ENCODE measurements around the gene ANKDD1A. TPM values are rescaled to one million over a fixed set of nuclear protein-coding genes. Genes with fewer than 3 reads are reported as not detected.
A peak's percentile ranks its signal among the peaks of the same experiment; 100 is the strongest.

Gene ANKDD1A
- total and polyA plus RNA-seq, 4 donors: 2.3 to 6.8 (median 4.2) TPM

- WGBS, 2 donors: 62 to 75% methylated on average over 3 of the region's 3 CpGs
- no peak for TF ChIP-seq CTCF (IDR thresholded peaks at IDR 0.05; ENCODE audit: control extremely low read depth, extremely low read depth)
- no peak overlapping the region for H3K4me3 ChIP-seq
- no peak overlapping the region for H3K27ac ChIP-seq (ENCODE audit: low read depth in 1 of 2, low read length in 1 of 2)
- ATAC-seq (ENCODE audit: insufficient read depth, low FRiP score) (no peak), DNase-seq (peak in 1 of 3 donors; percentile 14)
- peaks cover 0 to 30% (median 5%) of the 10 kb centered on the region in 5 donors for H3K4me1 ChIP-seq (ENCODE audit: control insufficient read depth in 5 of 5, insufficient read depth in 5 of 5, low read length in 5 of 5)
- no peaks in the 10 kb centered on the region for H3K27me3 ChIP-seq (ENCODE audit: control insufficient read depth in 3 of 3, insufficient read depth in 3 of 3, low read length in 2 of 3)
- peaks cover 0 to 1% (median 0%) of the 10 kb centered on the region in 4 donors for H3K36me3 ChIP-seq (ENCODE audit: control insufficient read depth in 4 of 4, insufficient read depth in 4 of 4, low read length in 4 of 4)
- H3K9ac ChIP-seq (ENCODE audit: insufficient read depth in 1 of 2, low read length in 2 of 2): no peak overlapping the region
- no peaks in the 10 kb centered on the region for H3K9me3 ChIP-seq (ENCODE audit: control insufficient read depth in 4 of 4, insufficient read depth in 3 of 4, low read length in 3 of 4)
Measured at GRCh38 chr15:64987136-64987535, 75.4 kb downstream of the ANKDD1A start.

GRCh38 chr15:64989416-64990167 is 77.9 kb downstream of the ANKDD1A start, which contains the start of gene SPG21:
Gene SPG21 (minus strand): TSS chr15:64989914. CDS start chr15:64983569, 6,345 bp downstream.
- peak; percentile 96 for ATAC-seq (ENCODE audit: insufficient read depth, low FRiP score)
- 1% methylated on average over 61 to 75 of the region's 75 CpGs for WGBS, 2 donors
- H3K27me3 ChIP-seq (ENCODE audit: control insufficient read depth in 3 of 3, insufficient read depth in 3 of 3, low read length in 2 of 3): no peaks in the 10 kb centered on the region

GRCh38 chr15:64990168-64990470 is 78.4 kb downstream of the ANKDD1A start:
- no peak for TF ChIP-seq CTCF (IDR thresholded peaks at IDR 0.05; ENCODE audit: control extremely low read depth, extremely low read depth)
- H3K4me1 ChIP-seq (ENCODE audit: control insufficient read depth in 5 of 5, insufficient read depth in 5 of 5, low read length in 5 of 5): peaks cover 0 to 28% (median 5%) of the 10 kb centered on the region in 5 donors
- DNase-seq (no peak), ATAC-seq (ENCODE audit: insufficient read depth, low FRiP score) (no peak)
- H3K9me3 ChIP-seq (ENCODE audit: control insufficient read depth in 4 of 4, insufficient read depth in 3 of 4, low read length in 3 of 4): no peaks in the 10 kb centered on the region
- H3K27me3 ChIP-seq (ENCODE audit: control insufficient read depth in 3 of 3, insufficient read depth in 3 of 3, low read length in 2 of 3): no peaks in the 10 kb centered on the region
- 6 to 9% methylated on average over 9 of the region's 9 CpGs for WGBS, 2 donors
- peak overlapping the region; percentile 64 to 86 for H3K9ac ChIP-seq (ENCODE audit: insufficient read depth in 1 of 2, low read length in 2 of 2)
- no peaks in the 10 kb centered on the region for H3K36me3 ChIP-seq (ENCODE audit: control insufficient read depth in 4 of 4, insufficient read depth in 4 of 4, low read length in 4 of 4)
- peak overlapping the region; percentile 91 for H3K4me3 ChIP-seq
- peak overlapping the region; percentile 78 to 86 for H3K27ac ChIP-seq (ENCODE audit: low read depth in 1 of 2, low read length in 1 of 2)

More at GRCh38 chr15:64989416-64990167, 77.9 kb downstream of the ANKDD1A start, which contains the start of gene SPG21:
- peaks cover 0 to 30% (median 5%) of the 10 kb centered on the region in 5 donors for H3K4me1 ChIP-seq (ENCODE audit: control insufficient read depth in 5 of 5, insufficient read depth in 5 of 5, low read length in 5 of 5)
- TF ChIP-seq CTCF (IDR thresholded peaks at IDR 0.05; ENCODE audit: control extremely low read depth, extremely low read depth): no peak
- H3K9ac ChIP-seq (ENCODE audit: insufficient read depth in 1 of 2, low read length in 2 of 2): peak within 1 kb of the TSS; percentile 66 to 86
- no peaks in the 10 kb centered on the region for H3K9me3 ChIP-seq (ENCODE audit: control insufficient read depth in 4 of 4, insufficient read depth in 3 of 4, low read length in 3 of 4)
- H3K27ac ChIP-seq (ENCODE audit: low read depth in 1 of 2, low read length in 1 of 2): peak within 1 kb of the TSS; percentile 91 to 98
- peak within 1 kb of the TSS; percentile 91 for H3K4me3 ChIP-seq
- no peaks in the 10 kb centered on the region for H3K36me3 ChIP-seq (ENCODE audit: control insufficient read depth in 4 of 4, insufficient read depth in 4 of 4, low read length in 4 of 4)
- peak; percentile 94 to 97 (median 96) for DNase-seq
